GM21723 (cell line): ENCODE results near the gene SHC2.
"Not testable (repeated sequence)": the region's sequence is repeated elsewhere in the genome, so short reads cannot be mapped to it uniquely, and the experiment has no call there.

Experiments used
- ATAC-seq: cut with Tn5 transposase; IDR thresholded peaks from one replicate; pipeline ENCODE4 v1.9.1; 2021; ENCODE audit warnings: mild to moderate bottlenecking, moderate library complexity; ENCODE audit not compliant: unreplicated experiment

SHC2 gene

DNA sequence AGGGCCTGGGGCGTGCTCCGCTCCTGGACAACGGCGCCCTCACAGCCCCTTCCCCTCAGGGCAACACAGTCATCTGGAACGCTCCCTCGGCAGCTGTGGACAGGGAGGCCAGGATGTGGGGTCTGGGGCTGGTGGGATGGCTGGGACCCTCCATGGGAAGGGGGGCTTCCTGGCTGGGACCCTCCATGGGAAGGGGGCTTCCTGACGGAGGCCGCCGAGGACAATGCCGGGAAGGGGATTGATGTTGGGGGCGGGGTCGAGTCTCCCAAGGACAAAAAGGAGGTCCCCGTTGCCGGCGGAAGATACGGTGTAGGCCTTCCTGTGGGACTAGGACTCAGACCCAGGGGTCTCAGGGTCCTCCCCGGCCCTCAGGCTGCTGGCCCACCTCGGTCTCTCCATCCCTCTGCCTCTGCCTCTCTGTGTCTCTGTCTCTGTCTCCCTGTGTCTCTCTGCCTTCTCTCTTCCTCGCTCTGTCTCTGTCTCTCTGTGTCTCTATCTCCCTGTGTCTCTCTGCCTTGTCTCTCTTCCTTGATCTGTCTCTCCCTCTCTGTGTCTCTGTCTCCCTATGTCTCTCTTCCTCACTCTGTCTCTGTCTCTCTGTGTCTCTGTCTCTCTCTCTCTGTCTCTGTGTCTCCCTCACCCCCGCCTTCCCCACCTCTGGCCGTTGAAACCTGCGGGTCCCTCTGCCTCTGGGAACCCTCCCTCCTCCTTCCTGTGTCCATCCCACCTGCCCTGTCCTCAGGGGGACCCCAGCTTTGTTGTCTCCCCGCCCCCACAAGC, 32.7 kb upstream of the SHC2 start:
- ATAC-seq = no peak

GRCh38 chr19:492091-492531, 31.3 kb upstream of the SHC2 start:
- ATAC-seq = no peak

GRCh38 chr19:491146-491741, 30.4 kb upstream of the SHC2 start:
- ATAC-seq = no peak

- no peak for ATAC-seq
These were observed 28.8 kb upstream of the SHC2 start for GRCh38 chr19:489418-490196.

GRCh38 chr19:488505-489417, 27.9 kb upstream of the SHC2 start:
- ATAC-seq = peak; percentile 83

GRCh38 chr19:485583-486236, 24.9 kb upstream of the SHC2 start:
- no peak for ATAC-seq

GRCh38 chr19:485077-485476, 24.2 kb upstream of the SHC2 start:
- ATAC-seq = no peak

- no peak for ATAC-seq
These were observed 23.7 kb upstream of the SHC2 start for GRCh38 chr19:484494-484893.

- no peak for ATAC-seq
These were observed 22.7 kb upstream of the SHC2 start for GRCh38 chr19:483332-484072.

GRCh38 chr19:482186-483041, 21.6 kb upstream of the SHC2 start:
- ATAC-seq = no peak

GRCh38 chr19:481100-481499, 20.3 kb upstream of the SHC2 start:
- ATAC-seq = not testable (repeated sequence)

- ATAC-seq = no peak
These were observed 19.4 kb upstream of the SHC2 start for GRCh38 chr19:480016-480855.

DNA sequence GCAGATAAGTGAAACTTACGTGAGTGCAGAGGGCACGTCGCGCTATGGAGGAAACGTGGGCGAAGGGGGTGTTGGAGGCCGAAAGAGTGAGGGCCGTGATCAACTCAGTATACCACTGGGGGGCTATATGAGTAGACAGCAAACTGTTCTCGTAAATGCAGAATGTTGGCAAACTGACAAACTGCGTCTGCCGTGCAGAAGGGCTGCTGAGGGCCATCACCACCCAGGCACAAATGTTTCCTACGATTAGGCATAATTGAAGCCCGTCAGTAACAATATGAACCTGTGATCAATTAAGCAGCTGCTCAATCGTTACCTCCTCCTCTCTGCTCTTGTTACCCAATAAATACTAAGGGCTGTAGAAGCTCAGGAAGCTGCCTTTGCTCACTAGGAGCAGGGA, 18.1 kb upstream of the SHC2 start:
- no peak for ATAC-seq

DNA sequence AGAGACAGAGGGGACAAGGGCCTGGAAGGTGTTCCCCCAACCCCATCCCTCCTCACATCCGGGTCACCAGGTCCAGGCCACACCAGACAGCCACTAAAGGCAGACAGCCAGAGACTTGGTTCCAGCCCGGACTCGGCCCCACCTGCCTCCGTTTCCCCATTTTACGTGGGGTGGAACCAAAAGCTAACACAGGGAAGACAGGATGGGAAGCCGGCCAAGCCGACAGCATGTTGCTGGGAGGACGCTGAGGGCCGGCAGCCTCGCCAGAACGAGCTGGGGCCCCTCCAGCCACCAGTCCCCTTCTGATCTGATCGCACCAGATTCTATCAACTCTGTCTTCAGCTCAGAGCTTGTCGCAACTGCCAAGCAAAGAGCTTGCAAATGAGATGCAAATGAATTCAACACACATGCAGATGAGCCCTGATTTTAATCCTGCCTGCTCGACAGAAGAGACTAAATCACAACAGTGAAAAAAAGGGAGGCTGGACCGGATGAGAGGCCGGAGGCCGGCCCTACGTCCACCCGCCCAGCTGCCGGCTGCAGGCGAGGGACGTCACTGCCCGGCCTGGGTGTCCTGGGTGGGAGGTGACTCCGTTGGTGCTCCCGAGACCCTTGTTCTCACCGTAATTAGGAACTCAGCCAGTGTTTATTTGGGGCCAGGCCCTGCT, 17.5 kb upstream of the SHC2 start:
- ATAC-seq = no peak

- ATAC-seq = no peak
These were observed 14.5 kb upstream of the SHC2 start for GRCh38 chr19:475360-475759.

DNA sequence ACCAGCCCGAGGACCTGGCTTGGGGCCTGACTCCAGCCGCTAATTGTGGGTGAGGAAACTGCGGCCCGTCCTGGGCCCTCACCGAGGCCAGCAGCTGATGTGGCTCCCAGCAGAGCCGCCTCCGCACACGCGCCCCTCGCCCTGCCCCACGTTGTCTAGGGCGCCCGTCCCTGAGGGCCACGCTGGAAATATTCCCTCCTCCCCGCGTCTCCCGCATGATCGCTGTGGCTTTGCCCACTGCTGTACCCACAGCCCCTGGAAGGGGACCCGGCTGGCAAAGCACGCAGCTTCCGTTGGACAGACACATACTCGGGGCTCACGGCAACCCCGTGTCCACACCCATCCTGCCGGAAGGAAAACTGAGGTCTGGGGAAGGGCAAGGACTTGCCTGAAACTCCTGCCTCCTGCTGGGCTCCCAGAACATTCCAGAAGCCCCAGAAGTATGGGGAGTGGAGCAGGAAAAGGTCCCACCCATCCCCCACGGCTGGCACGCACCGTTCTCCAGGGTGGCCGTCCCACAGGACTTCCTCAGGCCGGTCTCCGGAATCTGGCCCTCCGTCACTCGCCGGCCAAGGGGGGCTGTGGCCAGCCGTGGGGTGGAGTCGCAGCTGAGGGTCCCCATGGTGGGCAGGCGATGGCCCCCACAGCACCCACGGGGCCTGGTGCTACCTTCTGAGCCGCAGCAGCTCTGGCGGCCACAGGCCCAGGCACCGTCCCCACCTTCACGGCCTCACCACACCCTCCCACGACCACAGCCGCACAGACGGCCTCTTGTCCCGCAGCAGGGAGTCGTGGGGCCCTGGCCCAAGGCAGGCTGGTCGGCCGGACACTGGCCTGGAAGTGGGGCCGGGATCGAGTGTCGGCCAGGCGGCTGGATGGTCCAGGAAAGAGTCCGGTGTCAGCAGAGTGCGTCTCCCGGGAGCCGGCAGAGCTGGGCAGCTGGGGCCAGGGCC, 13.6 kb upstream of the SHC2 start:
- ATAC-seq = no peak
